MCF 10A (cell line): ENCODE measurements around the gene IGIP. TPM values are rescaled to one million over a fixed set of nuclear protein-coding genes. Genes with fewer than 3 reads are reported as not detected.

Experiments used
- BruUV-seq: library from RNA; stranded (reverse); fragments of 400-500 nt; replicated peaks from 2 replicates; lab custom pipeline; 2021; lab: Mats Ljungman, UMichigan
- CTCF ChIA-PET: fragments of 300-600 bp; sonication (Branson Sonifier 250); formaldehyde crosslinking; extraction: SDS; loops from one replicate; lab custom pipeline; 2021; ENCODE audit warnings: antibody characterized with exemption, inconsistent platforms; lab: Yijun Ruan, JAX
- POLR2A ChIA-PET: fragments of 300-600, 350-650 bp; sonication (Branson Sonifier 250); formaldehyde crosslinking; extraction: SDS; loops from one replicate; lab custom pipeline; 2020; ENCODE audit warnings: antibody characterized with exemption, inconsistent platforms; lab: Yijun Ruan, JAX
- DNase-seq: peaks from one replicate; pipeline ENCODE4 v3.0.0-alpha.2; 2018; ENCODE audit not compliant: unreplicated experiment
- H3K27ac Mint-ChIP-seq: one replicate; pipeline ENCODE4 v1.8.0; 2022; ENCODE audit warnings: mild to moderate bottlenecking, low read depth, mixed read lengths; ENCODE audit not compliant: unreplicated experiment
- H3K27me3 Mint-ChIP-seq: one replicate; pipeline ENCODE4 v1.8.0; 2022; ENCODE audit warnings: mixed read lengths; ENCODE audit not compliant: insufficient read depth, unreplicated experiment
- H3K36me3 Mint-ChIP-seq: one replicate; pipeline ENCODE4 v1.8.0; 2022; ENCODE audit warnings: mild to moderate bottlenecking, moderate library complexity, mixed read lengths; ENCODE audit not compliant: insufficient read depth, unreplicated experiment
- H3K4me1 Mint-ChIP-seq: one replicate; pipeline ENCODE4 v1.8.0; 2022; ENCODE audit warnings: mixed read lengths; ENCODE audit not compliant: insufficient read depth, unreplicated experiment
- H3K4me3 Mint-ChIP-seq: one replicate; pipeline ENCODE4 v1.8.0; 2022; ENCODE audit warnings: mild to moderate bottlenecking, moderate library complexity, mixed read lengths; ENCODE audit not compliant: unreplicated experiment
- H3K9me3 Mint-ChIP-seq: one replicate; pipeline ENCODE4 v1.8.0; 2022; ENCODE audit warnings: mixed read lengths; ENCODE audit not compliant: unreplicated experiment
- CTCF ChIP-seq: fragments of 200-600 bp; IDR thresholded peaks from one replicate; pipeline ENCODE4 v1.8.0; 2022; ENCODE audit warnings: antibody characterized with exemption, mild to moderate bottlenecking; ENCODE audit not compliant: unreplicated experiment
- intact Hi-C: fragments of 100-400 bp; cut with micrococcal nuclease; formaldehyde crosslinking; loops from 2 replicates; pipeline ENCODE4 v1.14.1; 2022
- total RNA-seq: library from RNA; stranded (reverse); gene quantifications from 2 replicates; pipeline ENCODE4 v1.2.3, GENCODE V29; 2022

Gene IGIP
- total RNA-seq, 1 experiment from 2014 or later, result 7.5 TPM

GRCh38 chr5:140128376-140128775, 2.6 kb downstream of the IGIP start:
- POLR2A ChIA-PET, result interaction anchor here (0.7 kb wide), 1 partner anchor 13 kb away, joined by 3 read pairs; no protein-coding TSS in a partner anchor
- CTCF ChIA-PET, result interaction anchor here (0.7 to 0.8 kb wide), 2 partner anchors 56 to 1617 kb away, joined by 3 to 4 read pairs; no protein-coding TSS in a partner anchor
- no TSS peak for BruUV-seq
- H3K9me3 Mint-ChIP-seq, result no peaks in the 10 kb centered on the region
- no peak for TF ChIP-seq CTCF
- no peak overlapping the region for H3K27ac Mint-ChIP-seq
- intact Hi-C loops, result no loop called here
- no peak overlapping the region for H3K4me3 Mint-ChIP-seq
- no peak for DNase-seq
- no peaks in the 10 kb centered on the region for H3K36me3 Mint-ChIP-seq
- no peaks in the 10 kb centered on the region for H3K27me3 Mint-ChIP-seq
- H3K4me1 Mint-ChIP-seq, result peaks cover 18% of the 10 kb centered on the region

DNA sequence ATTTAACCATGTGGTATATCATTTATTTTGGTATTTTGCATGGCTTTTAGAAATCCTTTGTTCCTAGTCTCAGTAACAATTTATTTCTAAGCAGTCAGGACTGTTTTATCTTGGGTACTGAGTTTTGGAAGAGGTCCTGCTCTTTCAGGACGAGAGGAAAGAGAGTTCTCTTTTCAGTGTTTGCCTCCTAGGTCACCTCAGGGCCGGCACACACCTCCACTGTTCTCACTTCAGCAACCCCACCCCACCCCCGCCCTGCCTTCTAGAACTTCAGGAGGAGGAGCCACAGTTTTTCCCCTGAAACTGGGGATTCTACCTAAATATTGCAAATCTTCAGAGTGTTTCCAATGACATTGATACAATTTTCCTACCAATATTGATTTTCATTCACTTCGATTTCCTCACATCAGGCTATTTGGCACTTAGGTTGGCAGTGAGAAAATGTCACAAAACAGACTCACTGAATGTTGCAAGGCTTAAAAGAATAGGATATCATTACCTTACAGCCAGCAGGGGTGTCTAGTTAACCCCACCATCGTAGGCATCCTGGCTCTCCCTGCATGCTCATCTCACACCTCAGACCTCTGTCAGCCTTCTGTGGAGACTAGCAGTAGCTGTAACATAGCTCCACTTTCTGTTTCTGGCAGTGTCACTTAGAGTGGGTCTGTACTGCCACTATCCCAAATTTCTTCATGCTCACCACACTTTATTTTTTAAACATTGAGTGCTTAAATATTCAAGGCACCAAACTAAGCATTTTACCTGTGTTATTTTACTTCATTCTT, 5.4 kb downstream of the IGIP start:
- Mint-ChIP-seq H3K4me1 (peaks cover 12% of the 10 kb centered on the region), H3K27ac (peak overlapping the region; percentile 44), H3K27me3 (no peaks in the 10 kb centered on the region), H3K9me3 (no peaks in the 10 kb centered on the region), H3K36me3 (no peaks in the 10 kb centered on the region), H3K4me3 (no peak overlapping the region)
- POLR2A ChIA-PET, result interaction anchor here (0.8 to 3.4 kb wide), 8 partner anchors 9 to 24 kb away, joined by 3 to 49 read pairs (median 4); partner anchors contain the start of gene PURA
- CTCF ChIA-PET, result interaction anchor here (0.9 to 3.1 kb wide), 8 partner anchors 10 to 228 kb away, joined by 3 to 34 read pairs (median 5); no protein-coding TSS in a partner anchor
- no TSS peak for BruUV-seq
- intact Hi-C loops, result no loop called here
- TF ChIP-seq CTCF, result no peak
- no peak for DNase-seq

DNA sequence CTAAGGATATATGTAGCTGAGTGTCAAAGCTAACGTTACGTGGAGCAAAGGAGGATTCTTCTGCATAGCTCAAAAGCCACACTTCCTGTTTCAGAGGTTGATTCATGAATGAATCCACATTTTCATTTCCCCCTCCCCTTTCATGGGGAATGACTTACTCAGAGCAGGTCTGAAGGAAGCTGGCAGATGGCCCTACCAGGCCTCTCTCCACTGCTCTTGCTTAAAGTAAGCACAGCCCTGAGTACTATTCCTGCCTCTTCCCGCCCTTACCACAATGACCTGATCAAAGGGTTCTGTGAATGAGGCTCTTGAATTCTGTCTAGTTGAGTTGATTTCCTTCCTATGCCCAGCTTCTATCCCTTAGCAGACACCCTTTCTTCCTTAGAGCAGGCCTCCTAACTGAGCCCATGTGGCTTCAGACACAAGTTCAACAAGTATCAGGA, 6.3 kb downstream of the IGIP start:
- Mint-ChIP-seq H3K27ac (peak overlapping the region; percentile 44), H3K36me3 (no peaks in the 10 kb centered on the region), H3K27me3 (no peaks in the 10 kb centered on the region), H3K9me3 (no peaks in the 10 kb centered on the region), H3K4me3 (no peak overlapping the region), H3K4me1 (peaks cover 12% of the 10 kb centered on the region)
- ChIA-PET CTCF (interaction anchor here (0.5 to 3.1 kb wide), 12 partner anchors 11 to 227 kb away, joined by 3 to 34 read pairs (median 4); no protein-coding TSS in a partner anchor), POLR2A (interaction anchor here (0.8 to 3.4 kb wide), 9 partner anchors 8 to 25 kb away, joined by 3 to 49 read pairs (median 4); partner anchors contain the start of gene PURA)
- no peak for TF ChIP-seq CTCF
- intact Hi-C loops, result loop anchor here (2.0 kb wide), 1 partner anchor 17 kb away; the partner anchor contains the start of gene PURA
- peak; percentile 88 for DNase-seq
- BruUV-seq, result no TSS peak
